MM.1S (cell line): Measurements from ENCODE around the gene RBL2.

Experiments used
- DNase-seq: peaks from one replicate; pipeline ENCODE4 v3.0.0-alpha.2; 2015
- H2AFZ ChIP-seq: fragments of 300-600 bp; sonication (generic); 2 replicates; pipeline ENCODE4 v1.6.0; 2016; ENCODE audit warnings: antibody characterized with exemption, low read length
- H3F3A ChIP-seq: fragments of 300-600 bp; sonication (generic); 2 replicates; pipeline ENCODE4 v1.6.1; 2016; ENCODE audit warnings: mild to moderate bottlenecking, antibody characterized with exemption, low read length, moderate library complexity, mixed read lengths; ENCODE audit not compliant: insufficient read depth
- H3K27ac ChIP-seq: fragments of 300-600 bp; sonication (generic); 2 replicates; pipeline ENCODE4 v1.5.1; 2016; ENCODE audit warnings: mild to moderate bottlenecking, low read length
- H3K27me3 ChIP-seq: fragments of 300-600 bp; sonication (generic); replicated peaks from 2 replicates; pipeline ENCODE4 v1.6.0; 2016; ENCODE audit warnings: low read length; ENCODE audit not compliant: insufficient read depth
- H3K36me3 ChIP-seq: fragments of 300-600 bp; sonication (generic); replicated peaks from 2 replicates; pipeline ENCODE4 v1.6.1; 2016; ENCODE audit warnings: mild to moderate bottlenecking, low read length, mixed read lengths; ENCODE audit not compliant: insufficient read depth
- H3K4me1 ChIP-seq: fragments of 300-600 bp; sonication (generic); 2 replicates; pipeline ENCODE4 v1.6.1; 2016; ENCODE audit warnings: low read length, mixed read lengths
- H3K4me2 ChIP-seq: fragments of 300-600 bp; sonication (generic); 2 replicates; pipeline ENCODE4 v1.6.0; 2016; ENCODE audit warnings: low read depth, low read length
- H3K4me3 ChIP-seq: fragments of 300-600 bp; sonication (generic); 2 replicates; pipeline ENCODE4 v1.5.1; 2016; ENCODE audit warnings: low read length, mixed read lengths
- H3K79me2 ChIP-seq: fragments of 300-600 bp; sonication (generic); 2 replicates; pipeline ENCODE4 v1.6.1; 2016; ENCODE audit warnings: mixed run types, low read length, mixed read lengths
- H3K9ac ChIP-seq: fragments of 300-600 bp; sonication (generic); 2 replicates; pipeline ENCODE4 v1.6.1; 2016; ENCODE audit warnings: low read length, mixed read lengths
- H3K9me2 ChIP-seq: fragments of 300-600 bp; sonication (generic); replicated peaks from 2 replicates; pipeline ENCODE4 v1.6.1; 2016; ENCODE audit warnings: mild to moderate bottlenecking, low read length, mixed read lengths; ENCODE audit not compliant: insufficient read depth
- H3K9me3 ChIP-seq: fragments of 300-600 bp; sonication (generic); replicated peaks from 2 replicates; pipeline ENCODE4 v1.6.1; 2016; ENCODE audit warnings: mild to moderate bottlenecking, low read length, mixed read lengths; ENCODE audit not compliant: insufficient read depth
- H4K20me1 ChIP-seq: fragments of 300-600 bp; sonication (generic); 2 replicates; pipeline ENCODE4 v1.6.1; 2016; ENCODE audit warnings: mild to moderate bottlenecking, low read length, moderate library complexity, mixed read lengths; ENCODE audit not compliant: insufficient read depth
- CTCF ChIP-seq: fragments of 300-600 bp; sonication (generic); IDR thresholded peaks from 2 replicates; pipeline ENCODE4 v1.5.1; 2016; ENCODE audit warnings: antibody characterized with exemption, low read length, mixed read lengths
- EZH2 ChIP-seq: fragments of 300-600 bp; sonication (generic); optimal IDR thresholded peaks from 2 replicates; pipeline ENCODE3; 2017; ENCODE audit warnings: low read depth, mild to moderate bottlenecking, antibody characterized with exemption, low read length, mixed read lengths
- EZH2phosphoT487 ChIP-seq: fragments of 300-600 bp; sonication (generic); IDR thresholded peaks from 2 replicates; pipeline ENCODE4 v1.6.1; 2018; ENCODE audit warnings: antibody characterized with exemption, low read length

RBL2 gene

GRCh38 chr16:53515259-53515658 is 81.0 kb downstream of the RBL2 start:
- TF ChIP-seq EZH2 (no peak), EZH2phosphoT487 (no peak), CTCF (no peak)
- DNase-seq = no peak
- no peak overlapping the region for H3K4me3 ChIP-seq
- H3K4me2 ChIP-seq = no peak overlapping the region
- no peaks in the 10 kb centered on the region for H3K9me3 ChIP-seq
- H3K4me1 ChIP-seq = peaks cover 36% of the 10 kb centered on the region
- peaks cover 12% of the 10 kb centered on the region for H3F3A ChIP-seq
- no peaks in the 10 kb centered on the region for H4K20me1 ChIP-seq
- no peaks in the 10 kb centered on the region for H3K36me3 ChIP-seq
- no peak overlapping the region for H3K27ac ChIP-seq
- H3K9me2 ChIP-seq = no peaks in the 10 kb centered on the region
- H3K27me3 ChIP-seq = no peaks in the 10 kb centered on the region
- H2AFZ ChIP-seq = no peak overlapping the region
- no peak overlapping the region for H3K9ac ChIP-seq
- H3K79me2 ChIP-seq = no peaks in the 10 kb centered on the region

GRCh38 chr16:53515811-53516210 is 81.5 kb downstream of the RBL2 start:
- Histone ChIP-seq H3K27me3 (no peaks in the 10 kb centered on the region), H3F3A (peaks cover 12% of the 10 kb centered on the region), H3K4me3 (no peak overlapping the region), H3K27ac (no peak overlapping the region), H3K9me3 (no peaks in the 10 kb centered on the region), H3K4me2 (no peak overlapping the region), H3K79me2 (no peaks in the 10 kb centered on the region), H4K20me1 (no peaks in the 10 kb centered on the region), H2AFZ (no peak overlapping the region), H3K36me3 (no peaks in the 10 kb centered on the region), H3K9me2 (no peaks in the 10 kb centered on the region), H3K9ac (no peak overlapping the region), H3K4me1 (peaks cover 36% of the 10 kb centered on the region)
- no peak for DNase-seq
- TF ChIP-seq EZH2phosphoT487 (no peak), EZH2 (no peak), CTCF (no peak)

GRCh38 chr16:53517851-53518250 is 83.6 kb downstream of the RBL2 start:
- no peak for TF ChIP-seq EZH2
- TF ChIP-seq CTCF = no peak
- TF ChIP-seq EZH2phosphoT487 = no peak
- Histone ChIP-seq H2AFZ (no peak overlapping the region), H3K9ac (no peak overlapping the region), H3K79me2 (no peaks in the 10 kb centered on the region), H3K9me3 (no peaks in the 10 kb centered on the region), H3K27me3 (no peaks in the 10 kb centered on the region), H3K9me2 (no peaks in the 10 kb centered on the region), H3K36me3 (no peaks in the 10 kb centered on the region), H4K20me1 (no peaks in the 10 kb centered on the region), H3K4me2 (peak overlapping the region; percentile 76), H3K27ac (peak overlapping the region; percentile 96), H3F3A (peaks cover 12% of the 10 kb centered on the region), H3K4me1 (peaks cover 30% of the 10 kb centered on the region), H3K4me3 (no peak overlapping the region)
- DNase-seq = no peak
